Measurements from ENCODE around the gene SYT1.
"Not testable (repeated sequence)": the region's sequence is repeated elsewhere in the genome, so short reads cannot be mapped to it uniquely, and the experiment has no call there.

Gene SYT1

GRCh38 chr12:79415321-79415720 is 550.7 kb downstream of the SYT1 start:
- DNase-seq: no peak

- no peak for DNase-seq
These were observed 551.3 kb downstream of the SYT1 start for GRCh38 chr12:79415746-79416435.

GRCh38 chr12:79420146-79420618 is 555.6 kb downstream of the SYT1 start:
- peak; percentile 8 for DNase-seq

- DNase-seq: no peak
These were observed 556.7 kb downstream of the SYT1 start for GRCh38 chr12:79421236-79421740.

- no peak for DNase-seq
These were observed 557.7 kb downstream of the SYT1 start for GRCh38 chr12:79422060-79422812.

GRCh38 chr12:79423560-79423959 is 559.0 kb downstream of the SYT1 start:
- DNase-seq: no peak

- DNase-seq: no peak
These were observed 559.6 kb downstream of the SYT1 start for GRCh38 chr12:79424109-79424721.

GRCh38 chr12:79426121-79426520 is 561.5 kb downstream of the SYT1 start:
- no peak for DNase-seq

GRCh38 chr12:79426744-79427143 is 562.2 kb downstream of the SYT1 start:
- not testable (repeated sequence) for DNase-seq

- DNase-seq: no peak
These were observed 569.0 kb downstream of the SYT1 start for GRCh38 chr12:79433465-79434072.

- no peak for DNase-seq
These were observed 570.0 kb downstream of the SYT1 start for GRCh38 chr12:79434561-79434960.

GRCh38 chr12:79435742-79436141 is 571.2 kb downstream of the SYT1 start:
- DNase-seq: no peak

GRCh38 chr12:79438480-79439174 is 574.1 kb downstream of the SYT1 start:
- DNase-seq: no peak

- no peak for DNase-seq
These were observed 574.7 kb downstream of the SYT1 start for GRCh38 chr12:79439175-79439825.

GRCh38 chr12:79441534-79441933 is 577.0 kb downstream of the SYT1 start:
- no peak for DNase-seq

- DNase-seq: no peak
These were observed 577.8 kb downstream of the SYT1 start for GRCh38 chr12:79442396-79442795.

GRCh38 chr12:79444089-79444488 is 579.5 kb downstream of the SYT1 start:
- DNase-seq: no peak

- no peak for DNase-seq
These were observed 584.2 kb downstream of the SYT1 start for GRCh38 chr12:79448816-79449215.

GRCh38 chr12:79451365-79451764 is 586.8 kb downstream of the SYT1 start:
- no peak for DNase-seq

GRCh38 chr12:79451978-79452377 is 587.4 kb downstream of the SYT1 start:
- no peak for DNase-seq

GRCh38 chr12:79452906-79453305 is 588.3 kb downstream of the SYT1 start:
- DNase-seq: no peak

- DNase-seq: no peak
These were observed 589.2 kb downstream of the SYT1 start for GRCh38 chr12:79453820-79454219.

All from NCI-H1048 (cell line).